Retina (tissue), 1 donor: Measurements from ENCODE around the gene TTC39A.

ENCODE experiments used
- DNase-seq: peaks from one replicate; pipeline ENCODE4 v3.0.0-alpha.2; 2016

The TTC39A gene

DNA sequence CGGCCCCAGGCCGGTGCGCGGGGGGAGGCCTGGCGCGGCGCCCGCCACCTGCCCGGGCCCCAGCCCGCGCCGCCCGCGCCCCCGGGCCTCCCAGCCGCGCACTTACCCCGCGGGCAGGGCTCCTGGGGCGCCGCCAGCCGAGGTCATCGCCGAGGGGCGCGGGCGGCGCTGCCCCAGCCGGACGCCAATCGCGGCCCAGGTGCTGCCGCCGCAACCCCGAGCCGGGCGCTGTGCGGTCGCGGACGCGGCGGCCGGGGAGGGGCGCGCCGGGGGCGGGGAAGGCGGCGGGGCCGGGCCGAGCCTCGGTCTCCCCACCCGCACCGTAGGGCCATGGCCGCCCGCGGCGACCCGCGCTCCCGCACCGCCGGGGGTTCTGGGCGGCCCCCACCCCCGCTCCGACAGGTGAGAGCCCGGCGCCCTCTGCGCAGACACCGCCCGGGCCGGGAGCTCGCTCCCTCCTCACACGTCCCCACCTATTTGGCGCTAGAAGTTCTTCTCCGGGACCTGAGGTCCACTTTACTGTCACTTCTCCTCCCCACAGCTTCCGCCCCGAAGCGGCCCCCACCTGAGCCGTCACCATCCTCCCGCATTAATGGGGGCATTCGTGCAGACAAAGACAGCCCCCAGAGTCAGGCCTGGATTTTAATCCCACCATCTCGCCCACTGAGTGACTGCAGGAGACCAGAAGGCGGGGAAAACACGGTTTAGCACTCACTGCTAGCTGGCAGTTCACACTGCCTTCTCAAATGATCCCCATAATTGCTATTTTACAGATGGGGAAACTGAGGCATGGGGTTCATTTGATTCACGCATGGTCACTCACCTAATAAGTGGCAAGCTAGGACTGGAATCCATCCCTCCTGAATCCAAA is at the start of gene TTC39A:
TSS of gene TTC39A (minus strand) at position 232 of the 871 bp plus-strand sequence. CDS start at position 147, 85 bp downstream.
- DNase-seq = no peak

- DNase-seq = no peak
Measured at GRCh38 chr1:51378871-51379270, 48.5 kb upstream of the TTC39A start.

GRCh38 chr1:51373898-51374297 is 43.5 kb upstream of the TTC39A start:
- DNase-seq = no peak

GRCh38 chr1:51372561-51372960 is 42.2 kb upstream of the TTC39A start:
- no peak for DNase-seq

DNA sequence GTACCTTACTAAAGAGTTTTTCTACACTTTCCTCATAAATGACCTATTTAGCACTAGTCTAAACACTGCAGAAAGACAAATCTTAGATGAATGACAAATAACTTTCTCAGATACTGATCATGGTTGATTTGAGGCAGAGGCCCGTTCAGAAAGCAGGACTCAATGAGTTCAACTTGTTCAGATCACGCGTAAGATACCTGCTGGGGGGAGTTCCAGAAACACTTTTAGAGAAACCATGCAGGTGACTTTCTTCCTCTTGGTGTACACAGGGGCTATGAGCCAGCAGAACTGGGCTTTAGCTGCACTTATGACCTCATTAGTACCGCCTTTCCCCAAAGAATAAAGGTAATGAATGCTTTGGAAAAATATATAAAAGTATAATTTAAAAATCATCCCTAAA is 38.8 kb upstream of the TTC39A start:
- no peak for DNase-seq

DNA sequence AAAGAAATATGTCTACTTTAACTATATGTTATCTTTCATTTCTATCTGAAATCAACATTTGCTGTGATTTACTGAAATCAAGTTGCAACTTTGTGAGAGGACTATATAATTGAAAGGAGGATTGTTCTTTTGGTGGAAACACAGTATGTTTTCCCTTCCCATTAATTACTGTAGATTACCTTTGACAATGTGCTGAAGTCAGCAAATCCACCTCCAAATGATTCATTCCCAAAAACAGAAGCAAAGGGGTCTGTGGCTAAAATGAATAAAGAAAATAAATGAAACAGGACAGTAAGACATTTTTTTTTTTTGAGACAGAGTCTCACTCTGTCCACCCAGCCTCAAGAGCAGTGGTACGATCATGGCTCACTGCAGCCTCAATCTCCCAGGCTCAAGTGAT is 35.4 kb upstream of the TTC39A start:
- DNase-seq = no peak

DNA sequence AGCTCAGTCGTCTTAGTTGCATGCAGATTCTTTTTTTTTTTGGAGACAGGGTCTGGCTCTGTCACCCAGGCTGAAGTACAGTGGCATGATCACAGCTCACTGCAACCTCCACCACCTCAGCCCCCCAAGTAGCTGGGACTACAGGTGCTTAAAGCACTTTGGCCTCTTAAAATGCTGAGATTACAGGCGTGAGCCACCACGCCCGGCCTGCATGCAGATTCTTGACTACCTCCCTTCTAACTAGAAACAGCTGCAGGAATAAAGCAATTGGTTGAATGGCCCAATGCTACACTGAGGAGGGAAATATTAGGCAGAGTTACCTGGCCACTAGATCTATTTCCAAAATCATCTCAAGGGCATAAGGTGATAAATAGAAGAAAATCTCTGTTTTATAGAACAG is 29.5 kb upstream of the TTC39A start:
- DNase-seq = no peak

DNA sequence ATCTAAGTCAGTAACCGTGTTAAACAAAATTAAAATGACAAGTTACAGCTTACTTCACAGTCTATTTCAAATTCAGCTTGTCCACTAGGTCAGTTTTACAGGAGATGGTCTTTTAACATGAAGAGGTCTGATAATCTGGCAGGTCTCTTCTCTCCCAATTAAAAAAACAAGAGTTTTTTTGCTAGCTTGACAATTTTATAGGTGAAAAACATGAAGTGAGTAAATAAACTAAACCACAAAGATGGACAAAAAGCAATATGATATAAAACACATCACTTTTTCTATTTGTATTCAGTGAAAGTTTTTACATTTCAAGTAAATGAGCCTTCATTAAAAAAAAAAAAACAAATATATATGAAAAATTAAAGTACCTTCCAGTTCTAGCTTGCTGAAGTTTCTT is 25.0 kb upstream of the TTC39A start:
- no peak for DNase-seq

DNA sequence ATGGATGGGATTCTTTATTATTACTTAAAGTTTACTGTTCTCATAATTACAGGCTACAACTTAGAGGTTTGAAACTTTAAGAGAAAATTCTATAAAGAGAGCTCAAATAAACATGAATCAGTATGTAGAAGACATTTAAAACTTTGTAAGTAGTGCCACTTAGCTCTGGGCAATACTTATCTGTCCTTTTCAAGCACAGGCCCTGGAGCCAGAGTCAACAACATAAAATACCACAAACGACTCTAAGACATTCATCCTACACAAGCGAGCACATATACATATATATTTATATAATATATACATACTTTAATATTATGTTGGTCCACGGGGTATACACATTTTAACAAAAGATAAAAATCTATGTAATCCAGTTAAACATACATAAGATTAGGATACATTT is 24.1 kb upstream of the TTC39A start:
- DNase-seq = no peak

- no peak for DNase-seq
Measured at GRCh38 chr1:51351907-51352306, 21.5 kb upstream of the TTC39A start.

DNA sequence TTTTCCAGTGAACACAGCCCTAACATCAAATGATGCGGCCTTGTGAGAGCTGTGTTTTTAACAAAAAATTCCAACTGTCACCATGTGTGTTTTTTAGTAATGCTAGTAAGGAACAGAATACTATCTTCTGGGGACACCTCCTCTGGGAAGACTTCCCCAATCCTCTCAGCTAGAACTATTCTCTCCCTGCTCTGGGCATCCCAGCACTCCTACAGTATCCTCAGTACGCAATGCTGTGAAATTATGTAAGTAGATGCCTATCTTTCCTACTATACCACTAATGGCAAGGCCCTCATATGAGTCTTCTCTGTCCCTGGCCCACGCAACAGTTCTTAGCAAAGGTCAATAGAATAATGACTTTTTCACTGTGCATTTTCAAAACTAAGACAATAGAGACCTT is 19.5 kb upstream of the TTC39A start:
- DNase-seq = no peak

GRCh38 chr1:51348147-51348527 is 17.8 kb upstream of the TTC39A start:
- no peak for DNase-seq

DNA sequence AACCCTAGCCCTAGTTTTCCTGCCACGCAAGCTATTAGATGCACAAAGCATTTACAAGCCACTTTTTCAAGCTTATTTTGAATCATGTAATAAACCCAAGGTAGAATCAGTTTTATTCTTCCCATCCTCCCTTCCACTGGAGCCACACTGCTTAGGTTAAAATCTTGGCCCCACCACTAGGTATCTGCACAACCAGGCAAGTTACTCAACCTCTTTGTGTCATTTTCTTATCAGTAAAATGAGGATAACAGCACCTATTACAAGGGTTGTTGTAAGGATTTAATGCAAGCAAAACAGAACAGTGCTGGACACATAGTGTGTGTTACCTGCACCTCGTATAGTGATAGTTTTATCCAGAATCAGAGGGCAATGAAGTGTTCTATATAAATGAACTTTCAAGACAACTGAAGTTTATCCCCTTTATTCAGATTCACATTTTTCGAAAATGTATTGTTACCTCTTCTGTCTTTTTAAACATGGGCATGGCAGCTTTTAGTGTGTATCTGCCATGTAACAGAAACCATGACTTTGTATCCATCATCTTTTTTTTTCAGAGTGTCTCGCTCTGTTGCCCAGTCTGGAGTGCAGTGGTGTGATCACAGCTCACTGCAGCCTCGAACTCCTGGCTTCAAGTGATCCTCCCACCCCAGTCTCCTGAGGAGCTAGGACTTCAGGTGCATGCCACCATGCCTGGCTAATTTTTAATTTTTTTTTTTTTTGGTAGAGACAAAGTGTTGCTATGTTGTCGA is 17.2 kb upstream of the TTC39A start:
- DNase-seq = no peak

DNA sequence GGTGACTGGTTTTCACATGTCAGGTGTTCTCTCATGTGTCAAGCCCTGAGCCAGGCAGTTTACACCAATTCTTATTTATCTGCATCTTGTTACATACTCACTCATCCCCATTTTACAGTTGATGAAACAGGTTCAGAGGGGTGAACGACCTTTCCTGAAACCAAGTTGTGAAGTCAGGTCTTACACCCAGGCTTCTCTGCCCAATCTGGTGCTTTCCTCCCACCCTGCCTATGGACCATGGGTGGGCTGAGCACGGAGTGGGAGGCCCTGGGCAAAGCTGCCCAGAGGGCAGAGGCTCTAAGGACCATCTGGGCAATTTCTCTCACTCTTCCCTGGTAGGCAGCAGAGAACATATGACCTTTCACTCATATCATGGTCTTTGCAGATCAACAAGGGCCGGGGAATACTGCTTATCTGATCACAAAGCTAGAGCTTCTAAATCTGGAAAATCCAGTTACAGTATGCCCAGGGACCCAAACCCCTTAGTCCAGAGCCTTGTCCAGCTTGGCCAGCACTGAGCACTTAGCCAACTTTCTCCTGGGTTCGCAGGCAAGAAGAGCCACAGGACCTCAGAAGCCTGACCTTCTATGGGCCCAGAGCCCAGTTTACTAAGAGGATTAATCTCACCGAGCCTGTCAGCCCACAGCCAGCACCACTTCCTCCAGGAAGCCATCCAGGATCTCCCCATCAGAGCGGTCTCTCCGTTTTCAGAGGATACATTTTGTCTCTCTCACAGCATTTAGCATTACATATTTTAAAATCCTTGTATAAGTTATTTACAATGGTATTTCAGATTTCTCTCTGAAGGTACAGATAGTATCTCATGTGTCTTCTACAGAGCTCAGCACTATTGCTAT is 16.0 kb upstream of the TTC39A start:
- DNase-seq = no peak

DNA sequence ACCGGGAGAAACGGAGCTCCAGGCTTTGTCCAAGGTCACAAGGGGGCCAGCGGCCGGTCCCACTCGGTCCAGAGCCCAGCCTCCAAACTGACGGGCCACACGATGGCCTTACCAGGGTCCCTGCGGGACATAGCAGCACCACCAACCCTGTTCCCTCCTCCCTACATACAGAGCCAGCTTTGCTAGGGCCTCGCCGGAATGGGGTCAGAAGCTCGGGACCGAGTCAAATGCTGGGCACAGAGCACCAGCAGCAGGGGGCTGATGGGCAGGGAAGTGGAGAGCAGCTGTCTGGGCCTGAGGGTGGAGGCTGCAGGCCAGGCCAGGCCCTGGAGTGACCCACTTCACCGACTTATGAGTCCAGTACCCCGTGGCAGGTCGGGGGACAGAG is 14.9 kb upstream of the TTC39A start:
- DNase-seq = peak; percentile 35

- DNase-seq = no peak
Measured at GRCh38 chr1:51344602-51345299, 14.4 kb upstream of the TTC39A start.

GRCh38 chr1:51344276-51344601 is 13.9 kb upstream of the TTC39A start:
- DNase-seq = no peak

DNA sequence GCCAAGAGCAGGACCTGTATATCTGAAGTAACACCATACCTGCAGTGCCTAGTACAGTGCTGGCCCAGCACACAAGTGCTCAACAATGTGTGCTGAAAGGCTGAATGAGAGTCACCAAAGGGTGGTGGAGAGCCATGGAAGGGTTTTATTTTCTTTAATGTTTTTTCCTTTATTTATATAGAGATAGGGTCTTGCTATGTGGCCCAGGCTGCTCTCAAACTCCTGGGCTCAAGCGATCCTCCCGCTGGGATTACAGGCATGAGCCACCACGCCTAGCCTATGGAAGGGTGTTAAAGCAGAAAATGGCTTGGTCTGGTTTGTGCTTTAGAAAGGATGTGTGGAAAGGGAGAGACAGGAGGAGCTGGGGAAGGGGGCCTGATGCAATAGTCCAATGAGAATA is 13.3 kb upstream of the TTC39A start:
- DNase-seq = no peak

DNA sequence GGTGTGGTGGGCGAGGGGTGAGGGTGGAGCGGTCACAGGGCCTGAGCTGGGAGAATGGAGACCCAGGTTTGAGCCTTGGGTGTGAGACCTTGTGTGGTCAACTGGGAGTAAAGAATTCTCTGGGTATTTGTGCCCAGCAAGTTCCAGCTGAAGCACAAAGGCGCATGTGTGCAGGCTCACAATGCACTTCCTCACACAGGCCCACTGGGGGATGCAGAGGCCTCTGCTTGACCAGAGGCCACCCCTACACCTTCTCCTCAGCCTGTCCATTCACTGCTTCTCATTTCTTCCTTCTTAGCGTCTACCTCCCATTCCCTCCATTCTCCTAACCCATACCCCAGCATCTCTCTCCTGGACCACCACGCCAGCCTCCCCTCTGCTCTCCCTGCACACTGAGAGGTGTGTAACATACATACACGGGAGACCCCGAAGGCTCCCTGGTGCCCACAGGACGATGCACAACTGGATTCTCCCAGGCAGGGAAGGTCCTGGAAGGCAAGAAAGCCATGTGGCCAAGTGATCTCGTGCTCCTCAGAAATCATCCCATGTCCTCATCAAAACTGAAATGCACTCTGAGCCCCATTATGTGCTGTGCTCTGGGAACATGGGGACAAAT is 12.3 kb upstream of the TTC39A start:
- no peak for DNase-seq

- no peak for DNase-seq
Measured at GRCh38 chr1:51341876-51342496, 11.6 kb upstream of the TTC39A start.

- DNase-seq = no peak
Measured at GRCh38 chr1:51340380-51340779, 10.0 kb upstream of the TTC39A start.

DNA sequence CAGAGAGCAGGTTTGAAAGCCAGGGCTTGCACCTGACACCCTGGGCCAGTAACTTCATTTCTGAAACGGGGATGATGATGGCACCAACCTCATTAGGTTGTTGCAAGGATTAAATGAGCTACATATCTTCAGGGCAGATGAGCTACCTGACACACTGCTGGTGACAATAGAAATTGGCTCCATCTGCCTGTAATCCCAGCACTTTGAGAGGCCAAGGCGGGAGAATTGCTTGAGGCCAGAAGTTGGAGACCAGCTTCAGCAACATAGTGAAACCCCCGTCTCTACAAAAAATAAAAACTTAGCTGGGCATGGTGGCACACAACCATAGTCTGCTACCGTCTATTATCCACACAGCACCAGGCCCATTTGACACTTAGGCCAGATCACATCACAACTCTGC is 6.3 kb upstream of the TTC39A start:
- no peak for DNase-seq
